ENCODE measurements around the gene ARPC1B.

ARPC1B gene

GRCh38 chr7:99390941-99391602 lies 16.5 kb downstream of the ARPC1B start:
- DNase-seq = no peak

DNA sequence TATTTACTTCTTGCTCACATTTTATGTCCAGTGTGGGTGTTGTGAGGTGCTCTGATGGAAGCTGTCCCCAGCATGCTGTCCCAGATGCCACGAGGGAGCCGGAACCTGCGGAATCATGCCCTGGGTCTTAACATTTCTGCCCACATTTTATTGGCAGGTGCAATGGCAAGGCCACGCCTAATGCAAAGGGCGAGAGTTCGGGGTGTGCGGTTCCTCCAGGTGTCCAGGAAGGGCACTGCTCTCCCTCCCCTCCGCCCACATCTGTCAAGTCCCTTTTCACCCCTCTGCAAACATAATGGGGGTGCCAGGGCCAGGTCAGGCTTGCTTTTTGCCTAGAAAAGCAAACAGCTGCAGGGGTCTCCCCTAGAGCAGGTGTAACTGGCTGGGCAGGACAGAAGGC lies 17.5 kb downstream of the ARPC1B start:
- DNase-seq = no peak

- DNase-seq = peak; percentile 80
These were observed 18.3 kb downstream of the ARPC1B start for GRCh38 chr7:99392659-99393354.

DNA sequence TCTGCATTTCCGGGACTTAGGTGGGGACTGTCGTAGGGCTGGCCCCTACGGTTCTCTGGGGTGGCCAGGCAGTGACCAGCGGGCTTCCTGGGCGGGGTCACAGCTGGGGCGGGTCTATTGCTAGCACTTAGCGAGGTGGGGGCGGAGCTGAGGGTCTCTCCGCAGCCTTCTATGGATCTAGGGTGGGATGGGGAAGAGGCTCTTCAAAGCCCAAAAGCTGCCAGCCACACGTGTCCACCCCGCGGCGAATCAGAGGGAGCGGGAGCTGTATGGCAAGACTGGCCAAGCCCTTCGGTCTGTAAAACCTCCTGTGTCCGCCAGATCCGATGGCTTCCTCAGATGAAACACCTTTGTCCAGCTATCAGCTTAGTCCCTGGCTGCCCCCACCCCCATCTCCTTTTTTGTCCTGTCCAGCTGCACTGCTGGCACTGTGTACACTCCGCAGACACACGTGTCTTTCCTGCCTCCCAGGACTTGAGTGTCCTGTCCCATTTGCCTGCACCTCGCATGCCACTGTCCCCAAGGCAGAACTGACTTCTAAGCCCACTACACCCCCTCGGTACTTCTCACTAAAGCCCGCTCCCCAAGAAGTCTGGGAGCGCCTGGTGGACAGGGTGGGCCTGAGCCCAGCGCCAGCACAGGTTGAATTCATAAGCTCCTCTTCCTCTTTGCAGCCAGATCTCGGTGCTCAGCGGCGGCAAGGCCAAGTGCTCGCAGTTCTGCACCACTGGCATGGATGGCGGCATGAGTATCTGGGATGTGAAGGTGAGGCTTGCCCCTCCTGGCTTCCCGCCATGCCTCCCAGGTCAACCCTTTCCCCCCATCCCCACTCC lies 19.0 kb downstream of the ARPC1B start:
- no peak for DNase-seq

GRCh38 chr7:99394188-99394502 lies 19.6 kb downstream of the ARPC1B start:
- DNase-seq = no peak

DNA sequence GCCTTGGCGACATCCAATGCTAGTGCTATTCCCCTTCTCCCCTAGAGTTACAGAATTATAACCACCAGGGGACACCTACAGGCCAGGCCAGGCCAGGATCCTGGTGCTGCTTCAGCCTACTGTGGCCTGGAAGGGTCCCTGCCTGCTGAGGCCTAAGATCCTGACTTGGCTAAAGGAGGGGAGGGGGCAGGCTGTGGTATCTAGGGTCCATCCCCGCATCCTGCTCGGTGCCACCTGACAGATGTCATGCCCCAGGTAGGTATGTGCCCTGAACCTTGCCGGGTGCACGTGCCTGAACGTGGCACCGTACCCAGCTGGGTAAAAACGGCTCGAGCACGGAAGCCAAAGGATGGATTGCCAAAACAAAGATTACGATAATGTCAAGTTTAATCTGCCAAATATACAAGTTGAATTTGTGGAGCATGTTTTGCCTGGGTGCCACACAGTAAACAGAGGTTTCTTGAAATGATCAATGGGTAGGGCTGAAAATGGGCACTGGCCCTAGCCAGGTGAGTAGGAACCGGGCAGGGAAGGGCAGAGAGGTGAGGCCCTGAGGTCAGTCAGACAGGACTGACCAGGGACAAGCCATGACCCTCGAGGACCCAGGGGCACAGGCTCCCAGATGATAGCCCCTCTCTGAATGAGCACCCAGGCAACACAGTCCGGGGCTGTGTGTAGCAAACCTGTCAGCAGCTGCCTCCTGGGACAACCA lies 21.2 kb downstream of the ARPC1B start:
- no peak for DNase-seq

DNA sequence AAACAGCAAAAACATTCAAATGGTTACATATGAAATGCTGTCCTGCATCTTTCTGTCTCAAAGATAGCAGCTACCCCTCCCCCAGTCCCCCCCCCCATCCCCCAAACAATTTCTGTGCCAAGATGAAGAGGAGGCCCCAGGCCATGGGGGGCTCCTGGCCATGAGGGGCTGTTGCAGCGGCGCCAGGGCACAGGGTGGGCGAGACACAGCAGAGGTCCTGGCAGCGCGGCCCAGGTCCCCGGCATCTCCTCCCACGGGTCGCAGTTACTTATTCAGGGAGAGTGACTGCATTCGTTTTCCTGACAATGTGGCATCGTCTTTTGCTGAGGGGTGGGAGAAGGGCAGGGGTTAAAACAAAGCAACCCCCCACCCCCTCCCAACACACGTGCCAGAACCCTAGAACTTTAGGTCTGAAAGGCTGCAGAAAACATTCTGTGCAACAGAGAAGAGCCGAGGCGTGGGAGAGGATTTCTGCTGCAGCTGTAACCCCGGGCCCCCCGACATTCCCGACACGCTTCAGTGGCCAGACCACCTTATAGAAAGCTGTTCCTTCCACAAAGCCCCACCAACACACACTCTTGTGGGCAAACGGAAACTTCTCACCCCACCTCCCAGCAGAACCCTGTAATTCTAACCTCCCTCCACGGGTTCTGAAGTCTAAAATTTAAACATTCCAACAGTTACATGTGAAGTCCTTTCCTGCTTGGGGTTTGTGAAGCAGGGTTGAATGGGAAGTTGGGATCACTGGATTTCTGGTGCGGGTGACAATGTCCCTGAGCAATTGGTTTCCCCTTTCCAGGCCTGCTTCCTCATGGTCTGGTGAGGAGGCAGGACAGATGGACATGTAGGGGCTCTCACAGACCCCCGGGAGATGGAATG lies 22.1 kb downstream of the ARPC1B start:
- no peak for DNase-seq

DNA sequence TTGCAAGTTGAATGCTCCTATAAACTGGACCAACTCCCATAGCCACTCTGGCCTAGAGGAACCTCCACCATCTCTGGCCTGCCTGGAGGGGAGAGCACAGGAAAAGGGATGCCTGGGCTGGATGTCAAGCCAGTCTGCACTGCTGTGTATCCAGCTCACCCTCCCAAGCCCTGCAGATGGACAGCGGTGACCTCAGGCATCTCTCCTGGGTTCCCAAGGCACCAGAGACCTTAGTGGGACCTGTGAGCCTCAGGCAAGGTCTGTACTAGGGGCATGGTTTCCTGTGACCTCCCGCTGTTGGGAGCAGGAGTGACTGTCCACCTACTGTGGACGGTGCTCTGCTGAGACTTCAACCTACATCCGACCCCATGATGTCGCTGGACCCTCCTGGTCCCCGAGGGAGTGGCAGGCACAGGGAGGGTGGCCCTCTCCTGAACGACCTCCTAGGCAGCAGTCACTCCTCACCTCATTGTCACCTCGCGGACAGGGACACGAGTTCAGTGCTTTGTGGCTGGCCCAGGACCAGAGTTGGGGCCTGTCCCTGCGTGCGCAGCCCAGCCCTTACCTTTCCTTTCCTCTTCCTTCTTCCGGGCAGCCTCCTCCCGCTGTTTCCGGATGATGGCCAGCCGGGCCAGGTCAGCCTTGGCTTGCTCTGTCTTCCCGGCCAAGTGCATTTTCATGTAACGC lies 22.9 kb downstream of the ARPC1B start:
- DNase-seq = no peak

DNA sequence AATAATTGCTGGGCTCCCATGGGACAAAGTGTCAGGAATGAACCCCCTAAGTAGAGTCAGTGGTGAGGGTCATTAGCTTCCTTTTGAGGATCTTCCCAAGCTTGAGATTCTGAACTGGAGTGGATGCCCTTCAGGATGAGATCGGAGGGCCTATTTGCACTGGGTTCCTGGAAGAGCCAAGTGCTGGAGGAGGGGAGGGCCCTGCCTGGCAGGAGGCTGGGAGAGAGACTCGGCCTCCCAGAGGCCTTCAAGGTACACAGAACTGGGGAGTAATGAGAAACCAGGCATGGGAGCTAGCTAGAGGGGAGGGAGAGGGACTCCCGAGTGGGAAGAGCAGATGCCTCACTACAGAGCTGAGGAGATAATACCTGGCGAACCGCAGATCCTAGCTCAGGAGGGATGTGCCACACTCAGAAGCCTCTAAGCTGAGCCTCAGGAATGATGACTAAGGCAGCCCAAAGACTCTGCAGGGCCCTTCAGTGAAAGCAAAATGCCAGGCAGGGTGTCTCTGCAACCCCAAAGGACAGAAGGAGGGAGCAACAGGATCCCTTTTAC lies 24.4 kb downstream of the ARPC1B start:
- DNase-seq = no peak

- DNase-seq = no peak
These were observed 25.1 kb downstream of the ARPC1B start for GRCh38 chr7:99399597-99399996.

DNA sequence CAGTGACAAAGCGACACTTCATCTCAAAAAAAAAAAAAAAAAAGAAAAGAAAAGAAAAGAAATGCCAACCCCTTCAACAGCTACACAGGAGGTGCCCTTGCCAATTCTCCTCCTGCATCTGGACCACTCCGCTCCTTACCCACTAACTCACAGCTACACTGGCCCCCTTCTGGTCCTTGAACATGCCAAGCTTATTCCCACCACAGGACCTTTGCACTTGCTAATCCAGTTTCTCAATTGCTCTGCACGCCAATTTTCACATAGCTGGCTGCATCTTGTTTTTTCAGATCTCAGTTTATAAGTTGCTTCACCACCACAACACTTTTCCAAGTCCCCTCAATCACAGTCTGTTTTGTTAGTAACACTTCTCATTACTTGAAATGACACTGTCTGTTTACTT lies 28.3 kb downstream of the ARPC1B start:
- no peak for DNase-seq

GRCh38 chr7:99403764-99404163 lies 29.2 kb downstream of the ARPC1B start:
- DNase-seq = no peak

- DNase-seq = no peak
These were observed 29.9 kb downstream of the ARPC1B start for GRCh38 chr7:99404235-99404976.

- no peak for DNase-seq
These were observed 30.4 kb downstream of the ARPC1B start for GRCh38 chr7:99404977-99405320.

- no peak for DNase-seq
These were observed 32.0 kb downstream of the ARPC1B start for GRCh38 chr7:99406557-99406956.

GRCh38 chr7:99407872-99408378 lies 33.4 kb downstream of the ARPC1B start:
- DNase-seq = peak; percentile 12

- DNase-seq = peak; percentile 97
These were observed 34.1 kb downstream of the ARPC1B start, which contains the start of the genes BUD31 and PDAP1 for GRCh38 chr7:99408379-99409191. BUD31 (plus strand) TSS chr7:99408969; CDS start chr7:99411093, 2,124 bp downstream. PDAP1 (minus strand) TSS chr7:99408597; CDS start chr7:99408548, 49 bp downstream.

DNA sequence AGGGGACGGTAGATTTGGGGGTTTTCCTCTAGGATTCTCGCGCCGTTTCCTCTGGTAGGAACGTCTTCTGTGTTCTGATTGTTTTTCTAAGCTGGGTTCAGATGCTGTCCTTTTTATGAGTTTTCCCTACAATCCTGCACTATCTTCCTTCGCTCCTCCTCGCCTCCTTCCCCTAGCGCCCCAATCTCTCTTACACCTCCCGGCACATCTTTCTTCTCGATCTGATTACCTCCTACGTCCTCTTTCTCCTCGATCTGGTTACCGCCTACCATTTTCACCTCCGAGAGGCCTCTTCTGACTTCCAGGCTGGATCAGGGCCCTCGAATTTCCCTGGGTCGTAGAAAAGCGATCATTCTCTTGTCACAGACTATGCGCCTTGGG lies 34.7 kb downstream of the ARPC1B start:
- no peak for DNase-seq

GRCh38 chr7:99409806-99410205 lies 35.3 kb downstream of the ARPC1B start:
- DNase-seq = no peak

Data from central memory CD4-positive, alpha-beta T cell (primary cell).